Activated CD8-positive, alpha-beta T cell treated with anti-CD3 and anti-CD28 coated beads for 36 hours (primary cell): ENCODE data around the gene RPH3AL. TPM values are rescaled to one million over a fixed set of nuclear protein-coding genes. Genes with fewer than 3 reads are reported as not detected.
"Not testable (repeated sequence)": the region's sequence is repeated elsewhere in the genome, so short reads cannot be mapped to it uniquely, and the experiment has no call there.

Experiments used
- ATAC-seq: fragments of 200-7000 bp; cut with Tn5 transposase; one replicate; pipeline ENCODE4 v1.10.0; 2021; ENCODE audit warnings: mild to moderate bottlenecking, moderate library complexity
- CTCF ChIA-PET: fragments of 350-600 bp; sonication (Branson Sonifier 250); formaldehyde crosslinking; loops from one replicate; lab custom pipeline; 2021; ENCODE audit warnings: antibody characterized with exemption; lab: Charles Lee
- POLR2A ChIA-PET: fragments of 350-600 bp; sonication (Branson Sonifier 250); formaldehyde crosslinking; loops from one replicate; lab custom pipeline; 2021; ENCODE audit warnings: antibody characterized with exemption; lab: Charles Lee
- DNase-seq: peaks from one replicate; pipeline ENCODE4 v3.0.0-alpha.2; 2020
- H3K27ac Mint-ChIP-seq: one replicate; pipeline ENCODE4 v1.8.0; 2021; ENCODE audit warnings: mild to moderate bottlenecking, mixed read lengths
- H3K27me3 Mint-ChIP-seq: one replicate; pipeline ENCODE4 v1.8.0; 2021; ENCODE audit warnings: mixed read lengths
- H3K36me3 Mint-ChIP-seq: one replicate; pipeline ENCODE4 v1.8.0; 2021; ENCODE audit warnings: low read depth, mixed read lengths
- H3K4me1 Mint-ChIP-seq: one replicate; pipeline ENCODE4 v1.8.0; 2021; ENCODE audit warnings: low read depth, mixed read lengths
- H3K4me3 Mint-ChIP-seq: one replicate; pipeline ENCODE4 v1.8.0; 2021; ENCODE audit warnings: mild to moderate bottlenecking, moderate library complexity, mixed read lengths
- H3K9me3 Mint-ChIP-seq: one replicate; pipeline ENCODE4 v1.8.0; 2021; ENCODE audit warnings: mixed read lengths
- intact Hi-C: fragments of 100-400 bp; cut with micrococcal nuclease; formaldehyde crosslinking; loops from one replicate; pipeline ENCODE4 v1.10.0; 2022
- total RNA-seq, 2 experiments: library from RNA; stranded (reverse); gene quantifications; one replicate each; pipeline ENCODE4 v1.2.3, GENCODE V29; 2021
- TF ChIP-seq, protein P1 (sequence below): fragments of 200-600 bp; IDR thresholded peaks from one replicate; pipeline ENCODE4 v1.8.0; 2022; ENCODE audit warnings: antibody characterized with exemption, mild to moderate bottlenecking

Gene RPH3AL
- total RNA-seq, 2 experiments from 2014 or later = 0.72 to 1.1 TPM

DNA sequence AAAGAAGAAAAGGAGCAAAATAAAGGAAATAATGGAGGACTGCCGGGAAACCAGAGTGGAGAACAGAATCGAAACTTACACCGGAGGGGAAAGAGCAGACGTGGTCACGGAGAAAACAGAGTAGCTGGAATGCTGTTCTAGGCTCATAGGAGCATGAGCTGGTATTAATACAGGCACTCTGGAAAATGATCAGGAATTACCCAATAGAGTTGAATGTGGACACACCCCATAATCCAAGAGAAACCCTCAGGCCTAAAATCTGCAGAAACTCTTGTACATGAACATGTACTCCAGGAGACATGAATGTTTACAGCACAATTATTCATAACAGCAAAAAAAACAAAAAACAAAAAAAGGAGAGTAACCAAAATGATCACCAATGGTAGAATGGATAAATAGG, 77.7 kb downstream of the RPH3AL start:
- H3K36me3 Mint-ChIP-seq = no peaks in the 10 kb centered on the region
- ChIA-PET POLR2A (no interaction called here), CTCF (no interaction called here)
- no peak for ATAC-seq
- no peak for DNase-seq
- H3K4me3 Mint-ChIP-seq = no peak overlapping the region
- no peak overlapping the region for H3K27ac Mint-ChIP-seq
- H3K9me3 Mint-ChIP-seq = no peaks in the 10 kb centered on the region
- no peaks in the 10 kb centered on the region for H3K4me1 Mint-ChIP-seq
- TF ChIP-seq, protein P1, sequence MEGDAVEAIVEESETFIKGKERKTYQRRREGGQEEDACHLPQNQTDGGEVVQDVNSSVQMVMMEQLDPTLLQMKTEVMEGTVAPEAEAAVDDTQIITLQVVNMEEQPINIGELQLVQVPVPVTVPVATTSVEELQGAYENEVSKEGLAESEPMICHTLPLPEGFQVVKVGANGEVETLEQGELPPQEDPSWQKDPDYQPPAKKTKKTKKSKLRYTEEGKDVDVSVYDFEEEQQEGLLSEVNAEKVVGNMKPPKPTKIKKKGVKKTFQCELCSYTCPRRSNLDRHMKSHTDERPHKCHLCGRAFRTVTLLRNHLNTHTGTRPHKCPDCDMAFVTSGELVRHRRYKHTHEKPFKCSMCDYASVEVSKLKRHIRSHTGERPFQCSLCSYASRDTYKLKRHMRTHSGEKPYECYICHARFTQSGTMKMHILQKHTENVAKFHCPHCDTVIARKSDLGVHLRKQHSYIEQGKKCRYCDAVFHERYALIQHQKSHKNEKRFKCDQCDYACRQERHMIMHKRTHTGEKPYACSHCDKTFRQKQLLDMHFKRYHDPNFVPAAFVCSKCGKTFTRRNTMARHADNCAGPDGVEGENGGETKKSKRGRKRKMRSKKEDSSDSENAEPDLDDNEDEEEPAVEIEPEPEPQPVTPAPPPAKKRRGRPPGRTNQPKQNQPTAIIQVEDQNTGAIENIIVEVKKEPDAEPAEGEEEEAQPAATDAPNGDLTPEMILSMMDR = no peak
- intact Hi-C loops = no loop called here
- H3K27me3 Mint-ChIP-seq = no peaks in the 10 kb centered on the region

DNA sequence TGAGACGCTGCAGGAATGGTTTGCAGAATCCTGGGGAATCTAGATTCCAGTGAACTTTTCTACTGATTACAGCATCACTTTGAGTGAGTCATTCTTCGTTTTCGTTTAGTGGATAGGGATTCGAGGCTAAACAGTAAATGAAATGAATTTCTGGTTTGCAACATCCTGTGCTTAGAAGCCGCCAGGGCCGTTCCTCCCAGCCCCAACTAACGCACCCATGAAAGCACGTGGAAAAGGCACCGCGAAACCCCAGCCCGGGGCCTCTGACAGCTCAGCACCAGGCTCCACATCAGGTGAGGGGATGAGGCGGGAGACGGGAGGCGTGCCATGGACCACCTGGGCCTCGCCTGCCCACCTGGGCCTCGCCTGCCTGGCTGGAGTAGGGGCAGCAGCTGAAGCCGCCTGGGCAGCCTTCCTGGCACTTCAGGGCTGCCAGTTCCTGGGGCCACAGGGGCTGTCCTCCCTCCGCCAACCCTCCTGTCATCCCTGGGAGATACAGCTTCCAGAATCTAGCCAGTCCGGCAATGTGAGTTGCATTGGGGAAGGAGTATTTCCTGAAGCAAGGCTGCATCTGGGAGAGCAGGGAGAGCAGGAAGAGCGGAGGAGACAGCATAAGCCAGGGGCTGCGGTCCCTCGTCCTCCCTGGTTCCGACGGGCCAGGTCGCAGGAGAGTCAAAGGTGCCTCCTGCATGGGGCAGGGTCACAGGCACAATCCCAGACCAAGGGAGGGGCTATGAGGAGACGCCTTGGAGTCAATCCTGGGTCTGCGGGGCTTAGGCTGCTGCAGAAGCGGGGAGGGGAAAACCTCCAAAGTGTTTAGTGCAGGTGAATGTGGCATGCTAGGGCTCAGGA, 78.4 kb downstream of the RPH3AL start:
- ChIA-PET POLR2A (no interaction called here), CTCF (no interaction called here)
- Mint-ChIP-seq H3K27me3 (no peaks in the 10 kb centered on the region), H3K27ac (no peak overlapping the region), H3K9me3 (no peaks in the 10 kb centered on the region), H3K36me3 (no peaks in the 10 kb centered on the region), H3K4me3 (no peak overlapping the region), H3K4me1 (no peaks in the 10 kb centered on the region)
- intact Hi-C loops = no loop called here
- TF ChIP-seq, protein P1 = no peak
- no peak for ATAC-seq
- no peak for DNase-seq

DNA sequence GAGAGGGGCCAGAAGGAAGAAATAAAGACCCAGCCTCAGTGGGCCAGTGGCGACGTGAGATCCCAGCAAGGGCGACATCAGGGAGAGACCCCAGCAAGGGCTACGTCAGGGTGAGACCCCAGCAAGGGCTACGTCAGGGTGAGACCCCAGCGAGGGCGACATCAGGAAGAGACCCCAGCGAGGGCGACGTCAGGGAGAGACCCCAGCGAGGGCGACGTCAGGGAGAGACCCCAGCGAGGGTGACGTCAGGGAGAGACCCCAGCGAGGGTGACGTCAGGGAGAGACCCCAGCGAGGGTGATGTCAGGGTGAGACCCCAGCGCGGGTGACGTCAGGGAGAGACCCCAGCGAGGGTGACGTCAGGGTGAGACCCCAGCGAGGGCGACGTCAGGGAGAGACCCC, 79.8 kb downstream of the RPH3AL start:
- ATAC-seq, POLR2A ChIA-PET, H3K4me3 Mint-ChIP-seq, H3K4me1 Mint-ChIP-seq, intact Hi-C loops, CTCF ChIA-PET, H3K27ac Mint-ChIP-seq, H3K36me3 Mint-ChIP-seq, DNase-seq, H3K9me3 Mint-ChIP-seq, H3K27me3 Mint-ChIP-seq: not testable (repeated sequence)

DNA sequence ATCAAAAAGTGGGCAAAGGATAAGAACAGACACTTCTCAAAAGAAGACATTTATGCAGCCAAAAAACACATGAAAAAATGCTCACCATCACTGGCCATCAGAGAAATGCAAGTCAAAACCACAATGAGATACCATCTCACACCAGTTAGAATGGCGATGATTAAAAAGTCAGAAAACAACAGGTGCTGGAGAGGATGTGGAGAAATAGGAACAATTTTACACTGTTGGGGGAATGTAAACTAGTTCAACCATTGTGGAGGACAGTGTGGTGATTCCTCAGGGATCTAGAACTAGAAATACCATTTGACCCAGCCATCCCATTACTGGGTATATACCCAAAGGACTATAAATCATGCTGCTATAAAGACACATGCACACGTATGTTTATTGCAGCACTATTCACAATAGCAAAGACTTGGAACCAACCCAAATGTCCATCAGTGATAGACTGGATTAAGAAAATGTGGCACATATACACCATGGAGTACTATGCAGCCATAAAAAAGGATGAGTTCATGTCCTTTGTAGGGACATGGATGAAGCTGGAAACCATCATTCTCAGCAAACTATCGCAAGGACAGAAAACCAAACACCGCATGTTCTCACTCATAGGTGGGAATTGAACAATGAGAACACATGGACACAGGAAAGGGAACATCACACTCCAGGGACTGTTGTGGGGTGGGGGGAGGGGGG, 80.5 kb downstream of the RPH3AL start:
- H3K27me3 Mint-ChIP-seq, H3K27ac Mint-ChIP-seq, ATAC-seq, H3K36me3 Mint-ChIP-seq, H3K4me3 Mint-ChIP-seq, CTCF ChIA-PET, H3K9me3 Mint-ChIP-seq, DNase-seq, POLR2A ChIA-PET, intact Hi-C loops, H3K4me1 Mint-ChIP-seq: not testable (repeated sequence)

DNA sequence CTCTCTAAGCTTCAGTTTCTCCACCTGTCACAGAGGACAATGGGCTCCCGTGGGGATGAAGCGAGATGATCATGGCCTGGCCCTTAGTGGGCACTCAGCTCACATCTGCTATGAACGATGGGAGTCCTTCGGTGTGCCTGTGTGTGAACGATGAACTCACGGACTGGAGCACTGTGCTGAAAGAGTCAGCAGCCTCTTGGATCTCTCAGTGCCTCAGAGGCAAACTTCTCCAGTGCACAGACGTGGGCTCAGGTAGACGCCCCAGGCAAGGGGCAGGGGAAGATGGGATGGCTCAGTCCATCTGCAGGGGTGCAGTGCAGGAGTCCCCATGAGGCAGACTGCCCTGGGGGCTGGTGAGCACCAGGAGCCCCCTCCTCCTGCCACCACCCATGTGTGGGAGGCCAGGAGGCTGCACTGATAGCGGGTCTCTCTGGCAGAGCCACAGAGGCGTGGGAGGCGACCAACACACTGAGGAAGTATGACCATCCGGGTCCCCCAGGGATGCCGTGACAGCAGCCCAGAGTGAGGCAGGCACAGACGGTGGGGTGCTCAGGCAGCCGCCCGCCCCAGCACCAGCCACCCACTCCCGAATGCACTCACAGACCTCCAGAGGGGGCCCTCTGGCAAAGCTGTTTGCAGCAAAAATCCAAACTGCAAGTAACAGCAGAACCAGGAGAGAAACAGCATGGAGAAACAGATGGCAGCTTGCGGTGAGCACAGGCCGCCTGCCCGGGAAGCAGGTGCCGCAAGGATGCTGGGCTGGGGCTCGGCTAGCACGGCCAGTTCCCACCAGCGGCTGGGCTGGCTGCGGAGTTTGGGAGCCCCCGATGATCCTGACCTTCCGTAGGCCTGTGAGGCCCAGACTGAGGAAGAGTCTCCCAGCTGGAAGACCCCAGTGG, 82.7 kb downstream of the RPH3AL start:
- H3K9me3 Mint-ChIP-seq = no peaks in the 10 kb centered on the region
- ChIA-PET POLR2A (no interaction called here), CTCF (no interaction called here)
- no peak overlapping the region for H3K27ac Mint-ChIP-seq
- TF ChIP-seq, protein P1 = no peak
- no peaks in the 10 kb centered on the region for H3K27me3 Mint-ChIP-seq
- intact Hi-C loops = no loop called here
- no peaks in the 10 kb centered on the region for H3K4me1 Mint-ChIP-seq
- ATAC-seq = no peak
- H3K4me3 Mint-ChIP-seq = no peak overlapping the region
- no peak for DNase-seq
- no peaks in the 10 kb centered on the region for H3K36me3 Mint-ChIP-seq
